OCI-LY3 (cell line): Measurements from ENCODE around the gene GABRR3.

Source experiments
- EZH2phosphoT487 ChIP-seq: fragments of 200-600 bp; shearing (Covaris generic); IDR thresholded peaks from 2 replicates; pipeline ENCODE4 v1.6.1; 2018; ENCODE audit warnings: antibody characterized with exemption, mixed run types, low read depth
- TF ChIP-seq, protein P1 (sequence below): fragments of 200-600, 300-600 bp; sonication (generic); IDR thresholded peaks from 2 replicates; pipeline ENCODE4 v1.5.1; 2014; ENCODE audit warnings: antibody characterized with exemption, low read length, low read depth

GRCh38 chr3:98029083-98029482 is 6.0 kb downstream of the GABRR3 start:
- TF ChIP-seq, protein P1, sequence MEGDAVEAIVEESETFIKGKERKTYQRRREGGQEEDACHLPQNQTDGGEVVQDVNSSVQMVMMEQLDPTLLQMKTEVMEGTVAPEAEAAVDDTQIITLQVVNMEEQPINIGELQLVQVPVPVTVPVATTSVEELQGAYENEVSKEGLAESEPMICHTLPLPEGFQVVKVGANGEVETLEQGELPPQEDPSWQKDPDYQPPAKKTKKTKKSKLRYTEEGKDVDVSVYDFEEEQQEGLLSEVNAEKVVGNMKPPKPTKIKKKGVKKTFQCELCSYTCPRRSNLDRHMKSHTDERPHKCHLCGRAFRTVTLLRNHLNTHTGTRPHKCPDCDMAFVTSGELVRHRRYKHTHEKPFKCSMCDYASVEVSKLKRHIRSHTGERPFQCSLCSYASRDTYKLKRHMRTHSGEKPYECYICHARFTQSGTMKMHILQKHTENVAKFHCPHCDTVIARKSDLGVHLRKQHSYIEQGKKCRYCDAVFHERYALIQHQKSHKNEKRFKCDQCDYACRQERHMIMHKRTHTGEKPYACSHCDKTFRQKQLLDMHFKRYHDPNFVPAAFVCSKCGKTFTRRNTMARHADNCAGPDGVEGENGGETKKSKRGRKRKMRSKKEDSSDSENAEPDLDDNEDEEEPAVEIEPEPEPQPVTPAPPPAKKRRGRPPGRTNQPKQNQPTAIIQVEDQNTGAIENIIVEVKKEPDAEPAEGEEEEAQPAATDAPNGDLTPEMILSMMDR, result no peak
- TF ChIP-seq EZH2phosphoT487, result no peak
